ENCODE results near the gene PPT1. TPM values are rescaled to one million over a fixed set of nuclear protein-coding genes. Genes with fewer than 3 reads are reported as not detected.

The PPT1 gene
- total RNA-seq, 1 donor from 2014 or later, result 84.2 TPM

- Histone ChIP-seq H3K4me1 (no peaks in the 10 kb centered on the region), H3K9me3 (peaks cover 0 to 14% of the 10 kb centered on the region in 2 donors), H3K27me3 (no peaks in the 10 kb centered on the region), H3K36me3 (no peaks in the 10 kb centered on the region), H3K4me3 (no peak overlapping the region), H3K27ac (no peak overlapping the region)
- intact Hi-C loops (cut with DNase I), result no loop called here
- TF ChIP-seq CTCF (IDR thresholded peaks at IDR 0.05), result no peak
- no peak for DNase-seq (ENCODE audit: low spot score in 2 of 2)
These were observed 17.3 kb upstream of the PPT1 start for GRCh38 chr1:40114400-40114799.

GRCh38 chr1:40110389-40110788, 13.3 kb upstream of the PPT1 start:
- Histone ChIP-seq H3K4me3 (no peak overlapping the region), H3K36me3 (no peaks in the 10 kb centered on the region), H3K4me1 (no peaks in the 10 kb centered on the region), H3K27me3 (no peaks in the 10 kb centered on the region), H3K27ac (no peak overlapping the region), H3K9me3 (peaks cover 0 to 14% of the 10 kb centered on the region in 2 donors)
- DNase-seq (ENCODE audit: low spot score in 2 of 2), result no peak
- no peak for TF ChIP-seq CTCF (IDR thresholded peaks at IDR 0.05)
- intact Hi-C loops (cut with DNase I), result no loop called here

DNA sequence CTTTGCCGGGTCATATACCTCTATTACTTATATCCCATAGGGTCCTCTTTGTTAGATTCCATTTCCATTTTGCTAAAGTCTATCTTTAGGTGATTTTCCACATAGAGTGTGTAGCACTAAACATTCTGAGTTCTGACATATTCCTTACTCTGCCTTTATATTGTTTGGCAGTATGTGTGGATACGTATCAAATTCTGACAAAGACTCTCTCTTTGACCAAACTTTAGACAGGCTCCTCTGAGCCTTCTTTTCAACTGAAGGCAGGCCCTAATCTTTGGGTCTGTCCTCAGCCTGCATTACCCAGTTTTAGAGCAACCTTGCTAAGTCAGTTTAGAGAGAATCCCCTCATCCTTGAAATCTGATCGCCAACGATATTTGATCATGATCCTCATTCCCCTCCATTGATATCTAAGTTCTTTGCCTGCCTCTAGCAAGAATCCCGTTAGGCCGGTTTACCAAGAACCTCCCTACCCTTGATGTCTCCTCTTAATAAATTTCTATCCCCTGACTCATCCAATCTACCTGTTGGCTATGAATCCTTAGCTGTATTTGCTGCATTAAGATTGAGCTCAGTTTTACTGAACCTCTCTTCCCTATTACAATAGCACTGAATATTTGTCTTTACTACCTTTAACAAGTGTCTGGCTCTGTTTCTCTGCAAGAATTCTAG, 10.4 kb upstream of the PPT1 start:
- H3K4me1 ChIP-seq, result no peaks in the 10 kb centered on the region
- intact Hi-C loops (cut with DNase I), result no loop called here
- no peak for TF ChIP-seq CTCF (IDR thresholded peaks at IDR 0.05)
- H3K9me3 ChIP-seq, result peaks cover 0 to 20% of the 10 kb centered on the region in 2 donors
- H3K36me3 ChIP-seq, result no peaks in the 10 kb centered on the region
- no peak for DNase-seq (ENCODE audit: low spot score in 2 of 2)
- H3K27me3 ChIP-seq, result no peaks in the 10 kb centered on the region
- H3K27ac ChIP-seq, result no peak overlapping the region
- H3K4me3 ChIP-seq, result no peak overlapping the region

DNA sequence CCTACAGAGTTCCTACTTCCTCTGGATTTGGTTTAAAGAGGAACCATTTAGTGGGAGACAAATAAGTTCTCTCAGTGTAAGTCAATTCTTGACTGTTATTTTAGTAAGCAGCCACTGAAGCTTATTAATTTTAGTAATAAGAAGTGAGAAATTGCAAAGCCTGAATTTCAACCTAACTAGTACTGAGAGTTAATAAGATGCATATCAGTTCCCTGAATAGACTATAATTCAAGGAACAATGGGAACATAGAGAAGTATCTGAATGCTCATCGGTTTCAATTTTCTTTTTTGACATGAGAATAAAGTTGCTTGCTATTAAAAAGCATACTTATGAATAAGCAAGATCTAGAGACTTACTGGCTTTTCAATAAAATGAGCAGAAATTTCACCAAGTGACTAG, 8.0 kb upstream of the PPT1 start:
- Histone ChIP-seq H3K27me3 (no peaks in the 10 kb centered on the region), H3K4me3 (no peak overlapping the region), H3K36me3 (no peaks in the 10 kb centered on the region), H3K27ac (no peak overlapping the region), H3K9me3 (peaks cover 0 to 11% of the 10 kb centered on the region in 2 donors), H3K4me1 (no peaks in the 10 kb centered on the region)
- DNase-seq (ENCODE audit: low spot score in 2 of 2), result no peak
- intact Hi-C loops (cut with DNase I), result no loop called here
- TF ChIP-seq CTCF (IDR thresholded peaks at IDR 0.05), result no peak

DNA sequence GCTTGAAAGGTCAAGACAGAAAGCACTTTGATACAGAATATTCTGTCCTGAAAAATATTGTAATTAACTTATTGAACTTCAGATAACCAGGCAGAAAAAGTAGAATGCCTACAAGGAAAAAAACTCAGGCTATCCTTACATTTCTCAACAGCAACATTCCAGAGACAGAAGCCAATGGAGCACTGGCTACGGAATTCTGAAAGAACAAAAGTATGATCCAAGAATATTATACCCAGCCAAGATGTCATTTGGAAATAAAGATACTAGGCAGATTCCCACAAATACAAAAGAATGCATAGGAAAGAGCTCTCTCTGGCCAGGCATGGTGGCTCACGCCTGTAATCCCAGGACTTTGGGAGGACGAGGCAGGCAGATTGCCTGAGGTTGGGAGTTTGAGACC, 5.8 kb upstream of the PPT1 start:
- Histone ChIP-seq H3K27me3 (no peaks in the 10 kb centered on the region), H3K4me1 (no peaks in the 10 kb centered on the region), H3K36me3 (no peaks in the 10 kb centered on the region), H3K27ac (no peak overlapping the region), H3K4me3 (no peak overlapping the region), H3K9me3 (peaks cover 0 to 6% of the 10 kb centered on the region in 2 donors)
- DNase-seq (ENCODE audit: low spot score in 2 of 2), result no peak
- TF ChIP-seq CTCF (IDR thresholded peaks at IDR 0.05), result no peak
- intact Hi-C loops (cut with DNase I), result no loop called here

DNA sequence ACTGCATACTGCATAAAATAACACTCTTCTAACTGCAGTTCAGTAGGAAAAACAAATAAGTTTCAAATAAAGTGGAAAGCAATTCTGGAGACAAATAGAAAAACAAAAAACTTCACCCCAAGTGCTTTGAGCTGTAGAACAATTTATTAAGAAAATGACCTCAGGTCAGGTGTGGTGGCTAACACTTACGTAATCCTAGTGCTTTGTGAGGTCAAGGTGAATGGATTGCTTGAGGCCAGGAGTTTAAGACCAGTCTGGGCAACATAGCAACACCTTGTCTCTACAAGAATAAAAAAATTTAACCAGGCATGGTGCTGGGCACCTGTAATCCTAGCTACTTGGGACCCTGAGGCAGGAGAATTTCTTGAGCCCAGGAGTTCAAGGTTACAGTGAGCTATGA, 5.0 kb upstream of the PPT1 start:
- DNase-seq (ENCODE audit: low spot score in 2 of 2), result no peak
- no peak overlapping the region for H3K27ac ChIP-seq
- H3K4me3 ChIP-seq, result no peak overlapping the region
- H3K27me3 ChIP-seq, result no peaks in the 10 kb centered on the region
- H3K9me3 ChIP-seq, result peaks cover 0 to 6% of the 10 kb centered on the region in 2 donors
- no peaks in the 10 kb centered on the region for H3K4me1 ChIP-seq
- no peak for TF ChIP-seq CTCF (IDR thresholded peaks at IDR 0.05)
- no peaks in the 10 kb centered on the region for H3K36me3 ChIP-seq
- intact Hi-C loops (cut with DNase I), result no loop called here
